GM19452 (cell line): ENCODE data around the gene RASSF10.

Experiments used
- ATAC-seq: cut with Tn5 transposase; IDR thresholded peaks from one replicate; pipeline ENCODE4 v1.9.1; 2021; ENCODE audit not compliant: unreplicated experiment

Gene RASSF10

GRCh38 chr11:13053255-13053917 is 44.3 kb downstream of the RASSF10 start:
- ATAC-seq = no peak

- no peak for ATAC-seq
Measured at GRCh38 chr11:13054278-13054677, 45.2 kb downstream of the RASSF10 start.

- no peak for ATAC-seq
Measured at GRCh38 chr11:13055200-13055599, 46.1 kb downstream of the RASSF10 start.

- ATAC-seq = no peak
Measured at GRCh38 chr11:13061294-13061990, 52.3 kb downstream of the RASSF10 start.
